HEK293 (cell line): ENCODE measurements around the gene GMDS.

ENCODE experiments used
- EGR2 ChIP-seq: fragments of 450-650 bp; formaldehyde crosslinking; IDR thresholded peaks from 2 replicates; pipeline ENCODE4 v1.5.1; 2016; ENCODE audit warnings: low read depth, missing biosample characterization, missing genetic modification characterization
- MYNN ChIP-seq: fragments of 450-650 bp; formaldehyde crosslinking; IDR thresholded peaks from 2 replicates; pipeline ENCODE4 v1.5.1; 2016; ENCODE audit warnings: missing biosample characterization, missing genetic modification characterization, borderline replicate concordance
- REPIN1 ChIP-seq: fragments of 450-650 bp; formaldehyde crosslinking; IDR thresholded peaks from 2 replicates; pipeline ENCODE4 v1.5.1; 2017; ENCODE audit warnings: missing biosample characterization, missing genetic modification characterization, low read depth
- SALL2 ChIP-seq: fragments of 450-650 bp; formaldehyde crosslinking; IDR thresholded peaks from 2 replicates; pipeline ENCODE4 v1.5.0; 2017; ENCODE audit warnings: missing biosample characterization, mild to moderate bottlenecking, missing genetic modification characterization, borderline replicate concordance
- ZBTB17 ChIP-seq: fragments of 450-650 bp; formaldehyde crosslinking; IDR thresholded peaks from 2 replicates; pipeline ENCODE4 v1.5.1; 2016; ENCODE audit warnings: missing biosample characterization, missing genetic modification characterization
- ZBTB8A ChIP-seq: fragments of 450-650 bp; formaldehyde crosslinking; IDR thresholded peaks from 2 replicates; pipeline ENCODE4 v1.5.1; 2016; ENCODE audit warnings: missing biosample characterization, missing genetic modification characterization
- ZFHX2 ChIP-seq: fragments of 450-650 bp; formaldehyde crosslinking; conservative IDR thresholded peaks from 2 replicates; pipeline ENCODE4 v1.5.1; 2016; ENCODE audit warnings: missing biosample characterization, missing genetic modification characterization
- ZNF155 ChIP-seq: fragments of 450-650 bp; formaldehyde crosslinking; IDR thresholded peaks from 2 replicates; pipeline ENCODE4 v1.5.1; 2016; ENCODE audit warnings: missing biosample characterization, missing genetic modification characterization
- ZNF202 ChIP-seq: fragments of 450-650 bp; formaldehyde crosslinking; IDR thresholded peaks from 2 replicates; pipeline ENCODE4 v1.5.1; 2016; ENCODE audit warnings: missing biosample characterization, missing genetic modification characterization, borderline replicate concordance
- ZNF248 ChIP-seq: fragments of 450-650 bp; formaldehyde crosslinking; IDR thresholded peaks from 2 replicates; pipeline ENCODE4 v1.5.1; 2017; ENCODE audit warnings: missing biosample characterization, missing genetic modification characterization
- ZNF324 ChIP-seq: fragments of 450-650 bp; formaldehyde crosslinking; IDR thresholded peaks from 2 replicates; pipeline ENCODE4 v1.5.1; 2016; ENCODE audit warnings: missing biosample characterization, missing genetic modification characterization
- ZNF391 ChIP-seq: fragments of 450-650 bp; formaldehyde crosslinking; IDR thresholded peaks from 2 replicates; pipeline ENCODE4 v1.5.1; 2016; ENCODE audit warnings: low read depth, missing biosample characterization, missing genetic modification characterization, borderline replicate concordance
- ZNF473 ChIP-seq: fragments of 450-650 bp; formaldehyde crosslinking; IDR thresholded peaks from 2 replicates; pipeline ENCODE4 v1.5.1; 2017; ENCODE audit warnings: missing biosample characterization, missing genetic modification characterization
- ZNF585B ChIP-seq: fragments of 450-650 bp; formaldehyde crosslinking; IDR thresholded peaks from 2 replicates; pipeline ENCODE4 v1.5.1; 2016; ENCODE audit warnings: missing biosample characterization, missing genetic modification characterization
- ZNF623 ChIP-seq: fragments of 450-650 bp; formaldehyde crosslinking; IDR thresholded peaks from 2 replicates; pipeline ENCODE4 v1.5.1; 2016; ENCODE audit warnings: missing biosample characterization, missing genetic modification characterization
- ZNF785 ChIP-seq: fragments of 450-650 bp; formaldehyde crosslinking; IDR thresholded peaks from 2 replicates; pipeline ENCODE4 v1.5.1; 2016; ENCODE audit warnings: missing biosample characterization, missing genetic modification characterization
- TF ChIP-seq, protein P1 (sequence below): fragments of 450-650 bp; formaldehyde crosslinking; IDR thresholded peaks from 2 replicates; pipeline ENCODE4 v1.5.1; 2016; ENCODE audit warnings: missing biosample characterization, missing genetic modification characterization
- TF ChIP-seq, protein P2 (sequence below): fragments of 450-650 bp; formaldehyde crosslinking; IDR thresholded peaks from 2 replicates; pipeline ENCODE4 v1.5.1; 2016; ENCODE audit warnings: missing biosample characterization, missing genetic modification characterization
- TF ChIP-seq, protein P3 (sequence below): fragments of 450-650 bp; formaldehyde crosslinking; IDR thresholded peaks from 2 replicates; pipeline ENCODE4 v1.5.1; 2016; ENCODE audit warnings: missing biosample characterization, missing genetic modification characterization
- TF ChIP-seq, protein P4 (sequence below): fragments of 450-650 bp; formaldehyde crosslinking; IDR thresholded peaks from 2 replicates; pipeline ENCODE4 v1.5.1; 2016; ENCODE audit warnings: missing biosample characterization, missing genetic modification characterization, borderline replicate concordance
- TF ChIP-seq, protein P5 (sequence below): fragments of 450-650 bp; IDR thresholded peaks from 2 replicates; pipeline ENCODE4 v1.5.1; 2018; ENCODE audit warnings: missing biosample characterization, mild to moderate bottlenecking, missing genetic modification characterization
- TF ChIP-seq, protein P6 (sequence below): fragments of 450-650 bp; formaldehyde crosslinking; IDR thresholded peaks from 2 replicates; pipeline ENCODE4 v1.5.1; 2016; ENCODE audit warnings: missing biosample characterization, missing genetic modification characterization

The GMDS gene

DNA sequence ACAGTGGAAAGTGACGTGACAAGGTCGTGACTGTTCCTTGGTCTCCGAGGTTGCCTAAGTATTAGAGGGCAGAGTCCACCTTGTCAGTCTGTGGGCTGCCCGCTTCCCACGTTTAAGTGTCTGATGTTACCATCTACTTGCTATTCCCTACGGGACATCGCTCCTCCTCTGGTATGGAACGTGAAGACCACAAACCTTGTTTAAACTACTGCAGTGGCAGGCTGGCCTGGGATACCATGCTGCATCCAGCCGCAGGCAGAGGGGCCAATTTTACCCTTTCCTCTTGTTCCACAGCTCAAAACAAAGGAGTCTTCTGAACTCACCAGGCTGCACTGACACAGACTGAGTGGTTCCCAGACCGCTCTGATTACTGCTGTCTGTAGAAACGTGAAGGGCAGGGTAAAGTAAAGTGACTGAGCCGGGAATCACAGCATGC, 359.8 kb downstream of the GMDS start (continued):
- TF ChIP-seq ZNF623 (tag by site-specific recombination) (no peak), ZNF202 (no peak), ZNF324 (tag by site-specific recombination) (no peak), ZNF155 (tag by site-specific recombination) (no peak), SALL2 (tag by site-specific recombination) (no peak), ZFHX2 (no peak), ZNF785 (no peak), ZBTB17 (tag by site-specific recombination) (peak; percentile 73), EGR2 (peak; percentile 32; the same call in 1 of the 2 replicates), ZBTB8A (no peak), ZNF473 (tag by site-specific recombination) (no peak), REPIN1 (no peak), ZNF248 (tag by site-specific recombination) (no peak), ZNF391 (tag by site-specific recombination) (no peak), MYNN (tag by site-specific recombination) (no peak), ZNF585B (no peak)
- TF ChIP-seq, protein P1, sequence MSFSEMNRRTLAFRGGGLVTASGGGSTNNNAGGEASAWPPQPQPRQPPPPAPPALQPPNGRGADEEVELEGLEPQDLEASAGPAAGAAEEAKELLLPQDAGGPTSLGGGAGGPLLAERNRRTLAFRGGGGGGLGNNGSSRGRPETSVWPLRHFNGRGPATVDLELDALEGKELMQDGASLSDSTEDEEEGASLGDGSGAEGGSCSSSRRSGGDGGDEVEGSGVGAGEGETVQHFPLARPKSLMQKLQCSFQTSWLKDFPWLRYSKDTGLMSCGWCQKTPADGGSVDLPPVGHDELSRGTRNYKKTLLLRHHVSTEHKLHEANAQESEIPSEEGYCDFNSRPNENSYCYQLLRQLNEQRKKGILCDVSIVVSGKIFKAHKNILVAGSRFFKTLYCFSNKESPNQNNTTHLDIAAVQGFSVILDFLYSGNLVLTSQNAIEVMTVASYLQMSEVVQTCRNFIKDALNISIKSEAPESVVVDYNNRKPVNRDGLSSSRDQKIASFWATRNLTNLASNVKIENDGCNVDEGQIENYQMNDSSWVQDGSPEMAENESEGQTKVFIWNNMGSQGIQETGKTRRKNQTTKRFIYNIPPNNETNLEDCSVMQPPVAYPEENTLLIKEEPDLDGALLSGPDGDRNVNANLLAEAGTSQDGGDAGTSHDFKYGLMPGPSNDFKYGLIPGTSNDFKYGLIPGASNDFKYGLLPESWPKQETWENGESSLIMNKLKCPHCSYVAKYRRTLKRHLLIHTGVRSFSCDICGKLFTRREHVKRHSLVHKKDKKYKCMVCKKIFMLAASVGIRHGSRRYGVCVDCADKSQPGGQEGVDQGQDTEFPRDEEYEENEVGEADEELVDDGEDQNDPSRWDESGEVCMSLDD (tag by site-specific recombination) = no peak
- TF ChIP-seq, protein P2, sequence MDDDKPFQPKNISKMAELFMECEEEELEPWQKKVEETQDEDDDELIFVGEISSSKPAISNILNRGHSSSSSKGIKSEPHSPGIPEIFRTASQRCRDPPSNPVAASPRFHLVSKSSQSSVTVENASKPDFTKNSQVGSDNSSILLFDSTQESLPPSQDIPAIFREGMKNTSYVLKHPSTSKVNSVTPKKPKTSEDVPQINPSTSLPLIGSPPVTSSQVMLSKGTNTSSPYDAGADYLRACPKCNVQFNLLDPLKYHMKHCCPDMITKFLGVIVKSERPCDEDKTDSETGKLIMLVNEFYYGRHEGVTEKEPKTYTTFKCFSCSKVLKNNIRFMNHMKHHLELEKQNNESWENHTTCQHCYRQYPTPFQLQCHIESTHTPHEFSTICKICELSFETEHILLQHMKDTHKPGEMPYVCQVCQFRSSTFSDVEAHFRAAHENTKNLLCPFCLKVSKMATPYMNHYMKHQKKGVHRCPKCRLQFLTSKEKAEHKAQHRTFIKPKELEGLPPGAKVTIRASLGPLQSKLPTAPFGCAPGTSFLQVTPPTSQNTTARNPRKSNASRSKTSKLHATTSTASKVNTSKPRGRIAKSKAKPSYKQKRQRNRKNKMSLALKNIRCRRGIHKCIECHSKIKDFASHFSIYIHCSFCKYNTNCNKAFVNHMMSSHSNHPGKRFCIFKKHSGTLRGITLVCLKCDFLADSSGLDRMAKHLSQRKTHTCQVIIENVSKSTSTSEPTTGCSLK (tag by site-specific recombination) = no peak
- TF ChIP-seq, protein P3, sequence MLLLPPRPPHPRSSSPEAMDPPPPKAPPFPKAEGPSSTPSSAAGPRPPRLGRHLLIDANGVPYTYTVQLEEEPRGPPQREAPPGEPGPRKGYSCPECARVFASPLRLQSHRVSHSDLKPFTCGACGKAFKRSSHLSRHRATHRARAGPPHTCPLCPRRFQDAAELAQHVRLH (tag by site-specific recombination) = no peak
- TF ChIP-seq, protein P4, sequence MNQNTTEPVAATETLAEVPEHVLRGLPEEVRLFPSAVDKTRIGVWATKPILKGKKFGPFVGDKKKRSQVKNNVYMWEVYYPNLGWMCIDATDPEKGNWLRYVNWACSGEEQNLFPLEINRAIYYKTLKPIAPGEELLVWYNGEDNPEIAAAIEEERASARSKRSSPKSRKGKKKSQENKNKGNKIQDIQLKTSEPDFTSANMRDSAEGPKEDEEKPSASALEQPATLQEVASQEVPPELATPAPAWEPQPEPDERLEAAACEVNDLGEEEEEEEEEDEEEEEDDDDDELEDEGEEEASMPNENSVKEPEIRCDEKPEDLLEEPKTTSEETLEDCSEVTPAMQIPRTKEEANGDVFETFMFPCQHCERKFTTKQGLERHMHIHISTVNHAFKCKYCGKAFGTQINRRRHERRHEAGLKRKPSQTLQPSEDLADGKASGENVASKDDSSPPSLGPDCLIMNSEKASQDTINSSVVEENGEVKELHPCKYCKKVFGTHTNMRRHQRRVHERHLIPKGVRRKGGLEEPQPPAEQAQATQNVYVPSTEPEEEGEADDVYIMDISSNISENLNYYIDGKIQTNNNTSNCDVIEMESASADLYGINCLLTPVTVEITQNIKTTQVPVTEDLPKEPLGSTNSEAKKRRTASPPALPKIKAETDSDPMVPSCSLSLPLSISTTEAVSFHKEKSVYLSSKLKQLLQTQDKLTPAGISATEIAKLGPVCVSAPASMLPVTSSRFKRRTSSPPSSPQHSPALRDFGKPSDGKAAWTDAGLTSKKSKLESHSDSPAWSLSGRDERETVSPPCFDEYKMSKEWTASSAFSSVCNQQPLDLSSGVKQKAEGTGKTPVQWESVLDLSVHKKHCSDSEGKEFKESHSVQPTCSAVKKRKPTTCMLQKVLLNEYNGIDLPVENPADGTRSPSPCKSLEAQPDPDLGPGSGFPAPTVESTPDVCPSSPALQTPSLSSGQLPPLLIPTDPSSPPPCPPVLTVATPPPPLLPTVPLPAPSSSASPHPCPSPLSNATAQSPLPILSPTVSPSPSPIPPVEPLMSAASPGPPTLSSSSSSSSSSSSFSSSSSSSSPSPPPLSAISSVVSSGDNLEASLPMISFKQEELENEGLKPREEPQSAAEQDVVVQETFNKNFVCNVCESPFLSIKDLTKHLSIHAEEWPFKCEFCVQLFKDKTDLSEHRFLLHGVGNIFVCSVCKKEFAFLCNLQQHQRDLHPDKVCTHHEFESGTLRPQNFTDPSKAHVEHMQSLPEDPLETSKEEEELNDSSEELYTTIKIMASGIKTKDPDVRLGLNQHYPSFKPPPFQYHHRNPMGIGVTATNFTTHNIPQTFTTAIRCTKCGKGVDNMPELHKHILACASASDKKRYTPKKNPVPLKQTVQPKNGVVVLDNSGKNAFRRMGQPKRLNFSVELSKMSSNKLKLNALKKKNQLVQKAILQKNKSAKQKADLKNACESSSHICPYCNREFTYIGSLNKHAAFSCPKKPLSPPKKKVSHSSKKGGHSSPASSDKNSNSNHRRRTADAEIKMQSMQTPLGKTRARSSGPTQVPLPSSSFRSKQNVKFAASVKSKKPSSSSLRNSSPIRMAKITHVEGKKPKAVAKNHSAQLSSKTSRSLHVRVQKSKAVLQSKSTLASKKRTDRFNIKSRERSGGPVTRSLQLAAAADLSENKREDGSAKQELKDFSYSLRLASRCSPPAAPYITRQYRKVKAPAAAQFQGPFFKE (tag by site-specific recombination) = no peak
- TF ChIP-seq, protein P5, sequence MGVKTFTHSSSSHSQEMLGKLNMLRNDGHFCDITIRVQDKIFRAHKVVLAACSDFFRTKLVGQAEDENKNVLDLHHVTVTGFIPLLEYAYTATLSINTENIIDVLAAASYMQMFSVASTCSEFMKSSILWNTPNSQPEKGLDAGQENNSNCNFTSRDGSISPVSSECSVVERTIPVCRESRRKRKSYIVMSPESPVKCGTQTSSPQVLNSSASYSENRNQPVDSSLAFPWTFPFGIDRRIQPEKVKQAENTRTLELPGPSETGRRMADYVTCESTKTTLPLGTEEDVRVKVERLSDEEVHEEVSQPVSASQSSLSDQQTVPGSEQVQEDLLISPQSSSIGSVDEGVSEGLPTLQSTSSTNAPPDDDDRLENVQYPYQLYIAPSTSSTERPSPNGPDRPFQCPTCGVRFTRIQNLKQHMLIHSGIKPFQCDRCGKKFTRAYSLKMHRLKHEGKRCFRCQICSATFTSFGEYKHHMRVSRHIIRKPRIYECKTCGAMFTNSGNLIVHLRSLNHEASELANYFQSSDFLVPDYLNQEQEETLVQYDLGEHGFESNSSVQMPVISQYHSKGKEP = peak; percentile 48; the same call in 1 of the 2 replicates
- TF ChIP-seq, protein P6, sequence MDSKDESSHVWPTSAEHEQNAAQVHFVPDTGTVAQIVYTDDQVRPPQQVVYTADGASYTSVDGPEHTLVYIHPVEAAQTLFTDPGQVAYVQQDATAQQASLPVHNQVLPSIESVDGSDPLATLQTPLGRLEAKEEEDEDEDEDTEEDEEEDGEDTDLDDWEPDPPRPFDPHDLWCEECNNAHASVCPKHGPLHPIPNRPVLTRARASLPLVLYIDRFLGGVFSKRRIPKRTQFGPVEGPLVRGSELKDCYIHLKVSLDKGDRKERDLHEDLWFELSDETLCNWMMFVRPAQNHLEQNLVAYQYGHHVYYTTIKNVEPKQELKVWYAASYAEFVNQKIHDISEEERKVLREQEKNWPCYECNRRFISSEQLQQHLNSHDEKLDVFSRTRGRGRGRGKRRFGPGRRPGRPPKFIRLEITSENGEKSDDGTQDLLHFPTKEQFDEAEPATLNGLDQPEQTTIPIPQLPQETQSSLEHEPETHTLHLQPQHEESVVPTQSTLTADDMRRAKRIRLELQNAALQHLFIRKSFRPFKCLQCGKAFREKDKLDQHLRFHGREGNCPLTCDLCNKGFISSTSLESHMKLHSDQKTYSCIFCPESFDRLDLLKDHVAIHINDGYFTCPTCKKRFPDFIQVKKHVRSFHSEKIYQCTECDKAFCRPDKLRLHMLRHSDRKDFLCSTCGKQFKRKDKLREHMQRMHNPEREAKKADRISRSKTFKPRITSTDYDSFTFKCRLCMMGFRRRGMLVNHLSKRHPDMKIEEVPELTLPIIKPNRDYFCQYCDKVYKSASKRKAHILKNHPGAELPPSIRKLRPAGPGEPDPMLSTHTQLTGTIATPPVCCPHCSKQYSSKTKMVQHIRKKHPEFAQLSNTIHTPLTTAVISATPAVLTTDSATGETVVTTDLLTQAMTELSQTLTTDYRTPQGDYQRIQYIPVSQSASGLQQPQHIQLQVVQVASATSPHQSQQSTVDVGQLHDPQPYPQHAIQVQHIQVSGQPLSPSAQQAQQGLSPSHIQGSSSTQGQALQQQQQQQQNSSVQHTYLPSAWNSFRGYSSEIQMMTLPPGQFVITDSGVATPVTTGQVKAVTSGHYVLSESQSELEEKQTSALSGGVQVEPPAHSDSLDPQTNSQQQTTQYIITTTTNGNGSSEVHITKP = peak; percentile 14; the same call in 1 of the 2 replicates
